Measurements from ENCODE around the gene MIPOL1.

- TF ChIP-seq ZBTB20 (tag by site-specific recombination; IDR thresholded peaks at IDR 0.05) (peak; percentile 96), CTCF (tag by site-specific recombination; IDR thresholded peaks at IDR 0.05) (peak; percentile 34; the same call in 1 of the 2 replicates), ZBTB49 (tag by site-specific recombination; IDR thresholded peaks at IDR 0.05; ENCODE audit: low read depth) (no peak), ZNF26 (tag by site-specific recombination; IDR thresholded peaks at IDR 0.05) (no peak), ZNF274 (IDR thresholded peaks at IDR 0.05; ENCODE audit: low read length) (no peak), ZNF274 (tag by site-specific recombination; IDR thresholded peaks at IDR 0.05; ENCODE audit: borderline replicate concordance) (no peak), ZNF777 (tag by site-specific recombination; IDR thresholded peaks at IDR 0.05; ENCODE audit: borderline replicate concordance) (peak; percentile 43; the same call in 1 of the 2 replicates), YY1 (tag by site-specific recombination; IDR thresholded peaks at IDR 0.05) (peak; percentile 58; the same call in 1 of the 2 replicates), ZNF670 (tag by site-specific recombination; IDR thresholded peaks at IDR 0.05; ENCODE audit: low read depth) (no peak), ZNF23 (tag by site-specific recombination; IDR thresholded peaks at IDR 0.05; ENCODE audit: borderline replicate concordance) (no peak)
Observed at GRCh38 chr14:37592482-37593408, 395.0 kb downstream of the MIPOL1 start.
